Naive B cell (primary cell): Measurements from ENCODE around the gene GBX2. TPM values are rescaled to one million over a fixed set of nuclear protein-coding genes. Genes with fewer than 3 reads are reported as not detected.
A peak's percentile ranks its signal among the peaks of the same experiment; 100 is the strongest.

ENCODE experiments used
- ATAC-seq, 2 donors: fragments of 150-1000 bp; cut with Tn5 transposase; 2 replicates each; pipeline ENCODE4 v1.10.0; 2021; ENCODE audit warnings: low read depth in 2 of 2, mild to moderate bottlenecking in 2 of 2, moderate library complexity in 2 of 2
- DNase-seq: peaks from one replicate; pipeline ENCODE4 v3.0.0; 2022
- H3K27ac Mint-ChIP-seq, 6 donors: one replicate each; pipeline ENCODE4 v1.8.0; 2020 to 2022; ENCODE audit warnings: mild to moderate bottlenecking in 6 of 6, mixed read lengths in 6 of 6, moderate library complexity in 5 of 6, inconsistent platforms in 2 of 6
- H3K27me3 Mint-ChIP-seq, 3 donors: one replicate each; pipeline ENCODE4 v1.8.0; 2021 to 2022; ENCODE audit warnings: mixed read lengths in 3 of 3, mild to moderate bottlenecking in 1 of 3
- H3K36me3 Mint-ChIP-seq, 2 donors: one replicate each; pipeline ENCODE4 v1.8.0; 2020 to 2022; ENCODE audit warnings: mixed read lengths in 2 of 2, inconsistent platforms in 1 of 2, mild to moderate bottlenecking in 1 of 2
- H3K4me1 Mint-ChIP-seq, 3 donors: one replicate each; pipeline ENCODE4 v1.8.0; 2020 to 2022; ENCODE audit warnings: mixed read lengths in 3 of 3, inconsistent platforms in 1 of 3, mild to moderate bottlenecking in 1 of 3, moderate library complexity in 1 of 3
- H3K4me3 Mint-ChIP-seq, 8 donors: one replicate each; pipeline ENCODE4 v1.8.0; 2020 to 2022; ENCODE audit warnings: mild to moderate bottlenecking in 8 of 8, mixed read lengths in 8 of 8, moderate library complexity in 8 of 8, inconsistent platforms in 2 of 8
- H3K9me3 Mint-ChIP-seq, 7 donors: one replicate each; pipeline ENCODE4 v1.8.0; 2020 to 2022; ENCODE audit warnings: mixed read lengths in 7 of 7, mild to moderate bottlenecking in 5 of 7, inconsistent platforms in 2 of 7, moderate library complexity in 1 of 7
- polyA plus RNA-seq, 6 donors: library from polyadenylated mRNA; unstranded; fragments of 300-500 nt; fragmentation: Illumina TruSeq; gene quantifications; one replicate each; pipeline ENCODE4 v1.2.3, GENCODE V29; 2021; ENCODE audit warnings: low read depth in 6 of 6

The GBX2 gene
- polyA plus RNA-seq, 6 donors from 2014 or later = not detected

GRCh38 chr2:236205867-236206645 is 37.9 kb upstream of the GBX2 start:
- no peaks in the 10 kb centered on the region for H3K4me1 Mint-ChIP-seq
- no peak for DNase-seq
- peaks cover 4 to 27% (median 6%) of the 10 kb centered on the region in 7 donors for H3K9me3 Mint-ChIP-seq
- no peak overlapping the region for H3K27ac Mint-ChIP-seq
- ATAC-seq = no peak
- H3K27me3 Mint-ChIP-seq = peaks cover 5 to 20% (median 5%) of the 10 kb centered on the region in 3 donors
- no peak overlapping the region for H3K4me3 Mint-ChIP-seq
- H3K36me3 Mint-ChIP-seq = no peaks in the 10 kb centered on the region

GRCh38 chr2:236204953-236205352 is 36.8 kb upstream of the GBX2 start:
- H3K9me3 Mint-ChIP-seq = peaks cover 4 to 25% (median 6%) of the 10 kb centered on the region in 7 donors
- no peaks in the 10 kb centered on the region for H3K36me3 Mint-ChIP-seq
- DNase-seq (no peak), ATAC-seq (no peak)
- peaks cover 0 to 18% (median 9%) of the 10 kb centered on the region in 3 donors for H3K27me3 Mint-ChIP-seq
- no peak overlapping the region for H3K27ac Mint-ChIP-seq
- H3K4me3 Mint-ChIP-seq = no peak overlapping the region
- H3K4me1 Mint-ChIP-seq = no peaks in the 10 kb centered on the region

- Mint-ChIP-seq H3K4me1 (no peaks in the 10 kb centered on the region), H3K9me3 (no peaks in the 10 kb centered on the region), H3K36me3 (no peaks in the 10 kb centered on the region), H3K27me3 (peaks cover 0 to 4% (median 0%) of the 10 kb centered on the region in 3 donors), H3K27ac (no peak overlapping the region), H3K4me3 (no peak overlapping the region)
- no peak for DNase-seq
- ATAC-seq = no peak
These were observed 32.2 kb upstream of the GBX2 start for GRCh38 chr2:236200378-236200777.

GRCh38 chr2:236196366-236196765 is 28.2 kb upstream of the GBX2 start:
- Mint-ChIP-seq H3K36me3 (no peaks in the 10 kb centered on the region), H3K4me3 (peak overlapping the region in 1 of 8 donors; percentile 61), H3K9me3 (peaks cover 0 to 3% (median 0%) of the 10 kb centered on the region in 7 donors), H3K27me3 (peaks cover 0 to 15% (median 10%) of the 10 kb centered on the region in 3 donors), H3K27ac (no peak overlapping the region), H3K4me1 (no peaks in the 10 kb centered on the region)
- ATAC-seq = no peak
- DNase-seq = no peak

- Mint-ChIP-seq H3K27me3 (peaks cover 0 to 14% (median 11%) of the 10 kb centered on the region in 3 donors), H3K27ac (no peak overlapping the region), H3K36me3 (no peaks in the 10 kb centered on the region), H3K9me3 (peaks cover 0 to 3% (median 0%) of the 10 kb centered on the region in 7 donors), H3K4me3 (no peak overlapping the region), H3K4me1 (no peaks in the 10 kb centered on the region)
- DNase-seq = no peak
- no peak for ATAC-seq
These were observed 27.5 kb upstream of the GBX2 start for GRCh38 chr2:236195726-236196125.

- no peaks in the 10 kb centered on the region for H3K4me1 Mint-ChIP-seq
- no peaks in the 10 kb centered on the region for H3K36me3 Mint-ChIP-seq
- H3K4me3 Mint-ChIP-seq = no peak overlapping the region
- ATAC-seq (no peak), DNase-seq (no peak)
- H3K27me3 Mint-ChIP-seq = peaks cover 0 to 19% (median 11%) of the 10 kb centered on the region in 3 donors
- peaks cover 0 to 3% (median 0%) of the 10 kb centered on the region in 7 donors for H3K9me3 Mint-ChIP-seq
- H3K27ac Mint-ChIP-seq = no peak overlapping the region
These were observed 26.6 kb upstream of the GBX2 start for GRCh38 chr2:236194786-236195185.

- H3K27ac Mint-ChIP-seq = peak overlapping the region in 1 of 6 donors; percentile 18
- no peaks in the 10 kb centered on the region for H3K36me3 Mint-ChIP-seq
- ATAC-seq (no peak), DNase-seq (no peak)
- H3K9me3 Mint-ChIP-seq = peaks cover 0 to 3% (median 0%) of the 10 kb centered on the region in 7 donors
- peaks cover 0 to 19% (median 11%) of the 10 kb centered on the region in 3 donors for H3K27me3 Mint-ChIP-seq
- H3K4me1 Mint-ChIP-seq = no peaks in the 10 kb centered on the region
- H3K4me3 Mint-ChIP-seq = no peak overlapping the region
These were observed 24.8 kb upstream of the GBX2 start for GRCh38 chr2:236193026-236193425.

GRCh38 chr2:236190674-236191073 is 22.5 kb upstream of the GBX2 start:
- Mint-ChIP-seq H3K4me3 (no peak overlapping the region), H3K9me3 (peaks cover 0 to 8% (median 2%) of the 10 kb centered on the region in 7 donors), H3K27ac (no peak overlapping the region), H3K27me3 (peaks cover 10 to 30% (median 20%) of the 10 kb centered on the region in 3 donors), H3K36me3 (no peaks in the 10 kb centered on the region), H3K4me1 (no peaks in the 10 kb centered on the region)
- no peak for DNase-seq
- ATAC-seq = no peak

- H3K9me3 Mint-ChIP-seq = peaks cover 4 to 22% (median 9%) of the 10 kb centered on the region in 7 donors
- no peak for ATAC-seq
These were observed 16.5 kb upstream of the GBX2 start for GRCh38 chr2:236184701-236185100.

GRCh38 chr2:236180831-236181453 is 12.8 kb upstream of the GBX2 start:
- peak overlapping the region in 1 of 6 donors; percentile 32 for H3K27ac Mint-ChIP-seq
- peaks cover 4 to 22% (median 8%) of the 10 kb centered on the region in 7 donors for H3K9me3 Mint-ChIP-seq
- no peak overlapping the region for H3K4me3 Mint-ChIP-seq
- ATAC-seq = no peak
- peaks cover 49 to 89% (median 59%) of the 10 kb centered on the region in 3 donors for H3K27me3 Mint-ChIP-seq
- H3K36me3 Mint-ChIP-seq = peaks cover 0 to 26% of the 10 kb centered on the region in 2 donors
- DNase-seq = no peak
- peaks cover 0 to 7% (median 5%) of the 10 kb centered on the region in 3 donors for H3K4me1 Mint-ChIP-seq

More at GRCh38 chr2:236184701-236185100, 16.5 kb upstream of the GBX2 start:
- no peak for DNase-seq
- peak overlapping the region in 1 of 8 donors; percentile 6 for H3K4me3 Mint-ChIP-seq
- peaks cover 0 to 26% of the 10 kb centered on the region in 2 donors for H3K36me3 Mint-ChIP-seq
- H3K4me1 Mint-ChIP-seq = peaks cover 0 to 6% (median 1%) of the 10 kb centered on the region in 3 donors
- no peak overlapping the region for H3K27ac Mint-ChIP-seq
- peaks cover 44 to 63% (median 62%) of the 10 kb centered on the region in 3 donors for H3K27me3 Mint-ChIP-seq

GRCh38 chr2:236180076-236180816 is 12.1 kb upstream of the GBX2 start:
- Mint-ChIP-seq H3K27me3 (peaks cover 51 to 90% (median 59%) of the 10 kb centered on the region in 3 donors), H3K4me3 (no peak overlapping the region), H3K27ac (peak overlapping the region in 1 of 6 donors; percentile 10), H3K36me3 (peaks cover 0 to 24% of the 10 kb centered on the region in 2 donors), H3K4me1 (peaks cover 0 to 7% (median 5%) of the 10 kb centered on the region in 3 donors), H3K9me3 (peaks cover 3 to 17% (median 6%) of the 10 kb centered on the region in 7 donors)
- DNase-seq (no peak), ATAC-seq (no peak)

- H3K9me3 Mint-ChIP-seq = peaks cover 0 to 12% (median 6%) of the 10 kb centered on the region in 7 donors
- H3K4me1 Mint-ChIP-seq = peaks cover 0 to 7% (median 5%) of the 10 kb centered on the region in 3 donors
- DNase-seq (no peak), ATAC-seq (no peak)
- H3K4me3 Mint-ChIP-seq = no peak overlapping the region
- H3K27me3 Mint-ChIP-seq = peaks cover 57 to 92% (median 59%) of the 10 kb centered on the region in 3 donors
- peak overlapping the region in 1 of 6 donors; percentile 10 for H3K27ac Mint-ChIP-seq
- H3K36me3 Mint-ChIP-seq = peaks cover 0 to 16% of the 10 kb centered on the region in 2 donors
These were observed 11.3 kb upstream of the GBX2 start for GRCh38 chr2:236179236-236180075.
